Measurements from ENCODE around the gene MYCBP2. TPM values are rescaled to one million over a fixed set of nuclear protein-coding genes. Genes with fewer than 3 reads are reported as not detected.

Gene MYCBP2
- polyA plus RNA-seq, 1 of the 3 experiments (the other 2 are of a cell fraction), result 18.5 TPM

DNA sequence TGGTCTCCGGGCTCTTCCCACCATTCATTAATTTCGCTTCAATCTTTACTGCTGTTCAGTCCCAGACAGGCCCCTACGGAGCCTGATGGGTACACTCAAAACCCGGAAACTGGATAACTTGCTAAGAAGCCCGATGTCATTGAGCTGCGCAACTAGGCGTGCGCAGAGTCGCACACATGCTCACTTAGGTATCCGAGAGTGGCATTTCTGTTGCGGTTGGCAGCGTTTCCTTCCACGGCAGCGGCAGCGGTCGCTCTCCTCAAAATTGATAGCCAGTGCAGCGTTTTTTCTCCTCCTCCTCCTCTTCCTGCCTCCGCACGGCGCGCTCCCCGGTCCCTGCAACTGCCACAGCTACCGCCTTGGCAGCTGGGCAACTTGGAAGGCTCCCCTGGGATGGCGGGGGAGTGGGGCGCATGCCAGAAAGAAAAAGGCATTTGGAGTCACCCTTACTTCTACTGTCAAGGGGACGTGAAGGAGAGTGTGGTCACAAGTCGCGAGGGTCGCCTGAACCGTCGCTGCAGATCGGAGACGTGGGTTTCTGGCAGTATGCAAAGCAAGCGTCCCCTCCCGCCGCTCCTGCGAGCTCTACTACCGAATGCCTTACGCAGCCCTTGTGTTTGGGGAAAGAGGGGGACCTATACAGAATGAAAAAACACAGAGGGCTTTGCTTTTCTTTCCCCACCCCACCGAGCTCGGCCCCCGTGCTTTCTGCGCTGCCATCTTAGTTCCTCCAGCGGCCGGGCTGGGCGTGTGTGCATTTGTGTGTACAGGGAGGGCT lies 2.4 kb upstream of the MYCBP2 start (continued):
- TF ChIP-seq TAF1 (IDR thresholded peaks at IDR 0.05; ENCODE audit: borderline replicate concordance, low read depth, low read length), result peak; percentile 51; the same call in 1 of the 2 replicates
- TF ChIP-seq RAD21 (IDR thresholded peaks at IDR 0.05; ENCODE audit: low read length), result no peak
- TF ChIP-seq REST (IDR thresholded peaks at IDR 0.05; ENCODE audit: low read depth, low read length), result no peak
- no peak for TF ChIP-seq MEF2A (IDR thresholded peaks at IDR 0.05; ENCODE audit: borderline replicate concordance, low read depth)
- peak; percentile 82 for TF ChIP-seq YY1 (IDR thresholded peaks at IDR 0.05; ENCODE audit: low read depth)
- TF ChIP-seq NRF1 (IDR thresholded peaks at IDR 0.05; ENCODE audit: low read depth, low read length), result peak; percentile 96
- TF ChIP-seq SIN3A (IDR thresholded peaks at IDR 0.05; ENCODE audit: borderline replicate concordance, low read depth, low read length), result peak; percentile 82
- TF ChIP-seq, protein P1, sequence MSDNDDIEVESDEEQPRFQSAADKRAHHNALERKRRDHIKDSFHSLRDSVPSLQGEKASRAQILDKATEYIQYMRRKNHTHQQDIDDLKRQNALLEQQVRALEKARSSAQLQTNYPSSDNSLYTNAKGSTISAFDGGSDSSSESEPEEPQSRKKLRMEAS (IDR thresholded peaks at IDR 0.05; ENCODE audit: low read depth), result peak; percentile 77; the same call in 1 of the 2 replicates
- TF ChIP-seq, protein P2, sequence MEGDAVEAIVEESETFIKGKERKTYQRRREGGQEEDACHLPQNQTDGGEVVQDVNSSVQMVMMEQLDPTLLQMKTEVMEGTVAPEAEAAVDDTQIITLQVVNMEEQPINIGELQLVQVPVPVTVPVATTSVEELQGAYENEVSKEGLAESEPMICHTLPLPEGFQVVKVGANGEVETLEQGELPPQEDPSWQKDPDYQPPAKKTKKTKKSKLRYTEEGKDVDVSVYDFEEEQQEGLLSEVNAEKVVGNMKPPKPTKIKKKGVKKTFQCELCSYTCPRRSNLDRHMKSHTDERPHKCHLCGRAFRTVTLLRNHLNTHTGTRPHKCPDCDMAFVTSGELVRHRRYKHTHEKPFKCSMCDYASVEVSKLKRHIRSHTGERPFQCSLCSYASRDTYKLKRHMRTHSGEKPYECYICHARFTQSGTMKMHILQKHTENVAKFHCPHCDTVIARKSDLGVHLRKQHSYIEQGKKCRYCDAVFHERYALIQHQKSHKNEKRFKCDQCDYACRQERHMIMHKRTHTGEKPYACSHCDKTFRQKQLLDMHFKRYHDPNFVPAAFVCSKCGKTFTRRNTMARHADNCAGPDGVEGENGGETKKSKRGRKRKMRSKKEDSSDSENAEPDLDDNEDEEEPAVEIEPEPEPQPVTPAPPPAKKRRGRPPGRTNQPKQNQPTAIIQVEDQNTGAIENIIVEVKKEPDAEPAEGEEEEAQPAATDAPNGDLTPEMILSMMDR (IDR thresholded peaks at IDR 0.05), result no peak
- TF ChIP-seq TCF12 (IDR thresholded peaks at IDR 0.05), result no peak; the same call in 1 of the 2 replicates
- TF ChIP-seq IRF3 (IDR thresholded peaks at IDR 0.05; ENCODE audit: low read depth, low read length), result no peak
- peak; percentile 22 to 30; a peak in 1 of 4 replicates for TF ChIP-seq EP300 (IDR thresholded peaks at IDR 0.05; ENCODE audit: borderline replicate concordance in 1 of 2, low read depth in 1 of 2, low read length in 1 of 2)
- 0 out of 2 replicates have a peak, but pooled peaks have one; percentile 34 for TF ChIP-seq GABPA (IDR thresholded peaks at IDR 0.05; ENCODE audit: low read depth)
- no peak for TF ChIP-seq TEAD4 (IDR thresholded peaks at IDR 0.05; ENCODE audit: borderline replicate concordance, insufficient read depth)
- no peak for TF ChIP-seq FOSL2 (IDR thresholded peaks at IDR 0.05; ENCODE audit: borderline replicate concordance, low read depth)
- peak; percentile 70; the same call in 1 of the 2 replicates for TF ChIP-seq RFX5 (IDR thresholded peaks at IDR 0.05; ENCODE audit: low read length)
- TF ChIP-seq PBX3 (IDR thresholded peaks at IDR 0.05), result peak; percentile 39
- no peak for TF ChIP-seq RXRA (IDR thresholded peaks at IDR 0.05; ENCODE audit: borderline replicate concordance, low read depth)
- no peak for TF ChIP-seq FOXM1 (IDR thresholded peaks at IDR 0.05; ENCODE audit: low read depth)
- TF ChIP-seq MXI1 (IDR thresholded peaks at IDR 0.05; ENCODE audit: low read depth, low read length), result peak; percentile 96
- peak; percentile 64; the same call in 1 of the 2 replicates for TF ChIP-seq NFIC (IDR thresholded peaks at IDR 0.05; ENCODE audit: borderline replicate concordance)
- TF ChIP-seq JUND (IDR thresholded peaks at IDR 0.05), result peak; percentile 77
- TF ChIP-seq RCOR1 (IDR thresholded peaks at IDR 0.05; ENCODE audit: low read length), result 0 out of 2 replicates have a peak, but pooled peaks have one; percentile 14
- TF ChIP-seq GATA2 (CRISPR knock-in tag; IDR thresholded peaks at IDR 0.05), result no peak
- peak; percentile 73 for TF ChIP-seq POLR2AphosphoS5 (IDR thresholded peaks at IDR 0.05; ENCODE audit: low read depth, low read length)
